KBM-7 (cell line): ENCODE results near the gene XRCC5.

Experiments used
- DNase-seq: peaks from one replicate; pipeline ENCODE4 v3.0.0-alpha.2; 2015
- in situ Hi-C: fragments of 300-500 bp; cut with MboI; formaldehyde crosslinking; loops from 2 replicates; pipeline ENCODE4 v1.14.3; 2020; ENCODE audit warnings: low sequenced_read_pairs, low pct_unique_long_range_greater_than_20kb, mixed read lengths

Gene XRCC5

GRCh38 chr2:216147172-216148131 lies 38.3 kb downstream of the XRCC5 start:
- no peak for DNase-seq
- in situ Hi-C loops = no loop called here

GRCh38 chr2:216148983-216149382 lies 39.8 kb downstream of the XRCC5 start:
- in situ Hi-C loops = no loop called here
- no peak for DNase-seq

- no peak for DNase-seq
- in situ Hi-C loops = no loop called here
Observed at GRCh38 chr2:216149741-216150140, 40.6 kb downstream of the XRCC5 start.

- in situ Hi-C loops = no loop called here
Observed at GRCh38 chr2:216151313-216152025, 42.3 kb downstream of the XRCC5 start.

GRCh38 chr2:216155954-216156353 lies 46.8 kb downstream of the XRCC5 start:
- in situ Hi-C loops = no loop called here
- no peak for DNase-seq

More at GRCh38 chr2:216151313-216152025, 42.3 kb downstream of the XRCC5 start:
- no peak for DNase-seq

GRCh38 chr2:216156822-216157221 lies 47.7 kb downstream of the XRCC5 start:
- DNase-seq = no peak
- in situ Hi-C loops = no loop called here

GRCh38 chr2:216159144-216159543 lies 50.0 kb downstream of the XRCC5 start:
- in situ Hi-C loops = no loop called here
- no peak for DNase-seq

- DNase-seq = no peak
- in situ Hi-C loops = no loop called here
Observed at GRCh38 chr2:216159646-216160045, 50.5 kb downstream of the XRCC5 start.

- in situ Hi-C loops = no loop called here
Observed at GRCh38 chr2:216160786-216161185, 51.6 kb downstream of the XRCC5 start.

GRCh38 chr2:216161967-216162366 lies 52.8 kb downstream of the XRCC5 start:
- DNase-seq = no peak
- in situ Hi-C loops = no loop called here

More at GRCh38 chr2:216160786-216161185, 51.6 kb downstream of the XRCC5 start:
- DNase-seq = no peak

- no peak for DNase-seq
- in situ Hi-C loops = no loop called here
Observed at GRCh38 chr2:216163518-216163917, 54.4 kb downstream of the XRCC5 start.

GRCh38 chr2:216164087-216164486 lies 54.9 kb downstream of the XRCC5 start:
- no peak for DNase-seq
- in situ Hi-C loops = no loop called here

GRCh38 chr2:216164576-216164975 lies 55.4 kb downstream of the XRCC5 start:
- DNase-seq = no peak
- in situ Hi-C loops = no loop called here

GRCh38 chr2:216165711-216166110 lies 56.6 kb downstream of the XRCC5 start:
- no peak for DNase-seq
- in situ Hi-C loops = no loop called here

GRCh38 chr2:216169087-216169486 lies 59.9 kb downstream of the XRCC5 start:
- in situ Hi-C loops = no loop called here
- DNase-seq = no peak

GRCh38 chr2:216170076-216170763 lies 61.1 kb downstream of the XRCC5 start:
- DNase-seq = no peak
- in situ Hi-C loops = no loop called here

- in situ Hi-C loops = no loop called here
- no peak for DNase-seq
Observed at GRCh38 chr2:216171011-216171410, 61.9 kb downstream of the XRCC5 start.

GRCh38 chr2:216172493-216172892 lies 63.3 kb downstream of the XRCC5 start:
- in situ Hi-C loops = no loop called here
- DNase-seq = no peak

GRCh38 chr2:216179015-216179414 lies 69.9 kb downstream of the XRCC5 start:
- in situ Hi-C loops = no loop called here
- DNase-seq = no peak

GRCh38 chr2:216181351-216181750 lies 72.2 kb downstream of the XRCC5 start:
- in situ Hi-C loops = no loop called here
- DNase-seq = no peak
